ENCODE data around the gene MLF1. TPM values are rescaled to one million over a fixed set of nuclear protein-coding genes. Genes with fewer than 3 reads are reported as not detected.

Gene MLF1
- total and polyA plus RNA-seq, 2 of the 4 experiments (the other 2 are of a cell fraction) = 4.7 to 5.2 TPM

GRCh38 chr3:158640646-158641045 lies 69.7 kb downstream of the MLF1 start:
- in situ Hi-C loops (cut with MboI; ENCODE audit: low sequenced_read_pairs) (loop anchor here (25.0 kb wide), 1 partner anchor 622 kb away; no protein-coding TSS in a partner anchor), intact Hi-C loops (cut with micrococcal nuclease) (loop anchor here (5.0 to 10.0 kb wide), 4 partner anchors 68 to 1023 kb away; partner anchors contain the start of genes MLF1 and SHOX2), dilution Hi-C loops (cut with HindIII; ENCODE audit: low sequenced_read_pairs, unreplicated experiment) (no loop called here)
- WGBS, 2 experiments (ENCODE audit: extremely low coverage in 2 of 2, insufficient read length in 1 of 2) = 57% methylated on average over 2 of the region's 7 CpGs; no CpG with 5 or more reads in 1 of the 2 experiments
- H3K36me3 ChIP-seq (ENCODE audit: control insufficient read depth, insufficient read depth, low read length) = no peaks in the 10 kb centered on the region
- DNase-seq (no peak), ATAC-seq (ENCODE audit: low read depth) (no peak)
- no peak overlapping the region for H3K4me2 ChIP-seq (ENCODE audit: low read depth, low read length)
- H3K79me1 ChIP-seq (ENCODE audit: low read depth in 1 of 2, low read length in 2 of 2) = peaks cover 0 to 10% of the 10 kb centered on the region in 2 experiments; a peak in 3 of 4 replicates
- no peak overlapping the region for H4K8ac ChIP-seq (ENCODE audit: low read depth in 2 of 2, low read length in 2 of 2)
- H3K9ac ChIP-seq (ENCODE audit: low read depth, low read length) = no peak overlapping the region
- no peak overlapping the region for H2AK9ac ChIP-seq (replicated peaks; ENCODE audit: low read depth, low read length, poor library complexity)
- no peak overlapping the region for H2BK120ac ChIP-seq (ENCODE audit: low read depth, low read length)
- no peaks in the 10 kb centered on the region for H3K27me3 ChIP-seq (ENCODE audit: control insufficient read depth, insufficient read depth, low read length)
- H3K27ac ChIP-seq (ENCODE audit: insufficient read depth, low read length) = no peak overlapping the region
- no peak overlapping the region for H3K4me3 ChIP-seq (ENCODE audit: insufficient read depth, low read depth, low read length)
- H3K14ac ChIP-seq (replicated peaks; ENCODE audit: low read depth, low read length) = no peak overlapping the region
- H2AK5ac ChIP-seq (ENCODE audit: low read depth, low read length) = no peak overlapping the region
- no peak overlapping the region for H3K56ac ChIP-seq (ENCODE audit: extremely low read depth, insufficient read depth, low read length)
- H3K9me3 ChIP-seq (ENCODE audit: control insufficient read depth, insufficient read depth, low read length) = no peaks in the 10 kb centered on the region
- ChIA-PET CTCF (no interaction called here), POLR2A (ENCODE audit: unreplicated experiment) (no interaction called here)
- no peak overlapping the region for H3K18ac ChIP-seq (ENCODE audit: low read depth, low read length)
- H3K9me1 ChIP-seq (ENCODE audit: insufficient read depth, low read length) = no peaks in the 10 kb centered on the region
- no peak overlapping the region for H2BK5ac ChIP-seq (ENCODE audit: low read depth, low read length, poor library complexity, severe bottlenecking)
- H3K4ac ChIP-seq (ENCODE audit: low read depth, low read length) = no peak overlapping the region
- no TSS peak for BruUV-seq (replicated peaks)
- TF ChIP-seq SMC3 (IDR thresholded peaks at IDR 0.05; ENCODE audit: low read depth, low read length) (no peak), RAD21 (IDR thresholded peaks at IDR 0.05; ENCODE audit: low read length) (no peak), BHLHE40 (IDR thresholded peaks at IDR 0.05; ENCODE audit: low read depth, low read length) (no peak), MXI1 (IDR thresholded peaks at IDR 0.05; ENCODE audit: borderline replicate concordance, low read depth, low read length) (no peak), FOS (IDR thresholded peaks at IDR 0.05; ENCODE audit: low read depth, low read length) (no peak), CEBPB (IDR thresholded peaks at IDR 0.05; ENCODE audit: low read depth, low read length) (no peak), MAFK (IDR thresholded peaks at IDR 0.05; ENCODE audit: low read depth, low read length) (no peak), CTCF (conservative IDR thresholded peaks at IDR 0.05; ENCODE audit: low read depth, low read length) (no peak), POLR2A (IDR thresholded peaks at IDR 0.05; ENCODE audit: low read depth, low read length) (no peak), ELK1 (IDR thresholded peaks at IDR 0.05; ENCODE audit: borderline replicate concordance, low read depth, low read length) (no peak), NFE2L2 (IDR thresholded peaks at IDR 0.05; ENCODE audit: low read depth, low read length) (no peak), MAZ (IDR thresholded peaks at IDR 0.05; ENCODE audit: borderline replicate concordance, low read depth, low read length) (no peak), CHD1 (IDR thresholded peaks at IDR 0.05; ENCODE audit: low read depth, low read length) (no peak), RFX5 (IDR thresholded peaks at IDR 0.05; ENCODE audit: low read depth, low read length) (no peak), RCOR1 (IDR thresholded peaks at IDR 0.05; ENCODE audit: insufficient replicate concordance, low read length) (no peak), USF2 (IDR thresholded peaks at IDR 0.05; ENCODE audit: low read depth, low read length) (no peak)
- no peaks in the 10 kb centered on the region for H3K4me1 ChIP-seq (ENCODE audit: control insufficient read depth, insufficient read depth, low read length)
- H4K20me1 ChIP-seq (ENCODE audit: insufficient read depth, low read length) = no peaks in the 10 kb centered on the region
- no peak overlapping the region for H4K5ac ChIP-seq (ENCODE audit: low read depth, low read length)
- no peak overlapping the region for H2BK20ac ChIP-seq (ENCODE audit: low read depth, low read length)
- H4K91ac ChIP-seq (ENCODE audit: insufficient read depth, low read depth, low read length) = no peak overlapping the region
- H2AFZ ChIP-seq (replicated peaks; ENCODE audit: low read length, poor library complexity) = no peak overlapping the region
- H2BK15ac ChIP-seq (ENCODE audit: low read depth, low read length) = no peak overlapping the region
- no peak overlapping the region for H3K23ac ChIP-seq (ENCODE audit: low read depth, low read length)
